H9 (cell line): Measurements from ENCODE around the gene PRSS16. TPM values are rescaled to one million over a fixed set of nuclear protein-coding genes. Genes with fewer than 3 reads are reported as not detected.
A peak's percentile ranks its signal among the peaks of the same experiment; 100 is the strongest.
"Not testable (repeated sequence)": the region's sequence is repeated elsewhere in the genome, so short reads cannot be mapped to it uniquely, and the experiment has no call there.

Experiments
- DNase-seq: peaks from one replicate; pipeline ENCODE4 v3.0.0-alpha.2; 2017
- H2AFZ ChIP-seq: one replicate; pipeline ENCODE4 v1.6.1; 2013; ENCODE audit warnings: mild to moderate bottlenecking, low read length, control low read depth, moderate library complexity
- H2AK5ac ChIP-seq: 2 replicates; pipeline ENCODE4 v1.6.1; 2013; ENCODE audit warnings: low read length, control low read depth, mixed read lengths; ENCODE audit not compliant: insufficient read length
- H2BK120ac ChIP-seq: one replicate; pipeline ENCODE4 v1.6.1; 2013; ENCODE audit warnings: low read depth, mild to moderate bottlenecking, low read length, control low read depth, inconsistent platforms; ENCODE audit not compliant: poor library complexity, severe bottlenecking
- H2BK12ac ChIP-seq: 2 replicates; pipeline ENCODE4 v1.6.1; 2013; ENCODE audit warnings: low read length, control low read depth, mixed read lengths, low read depth; ENCODE audit not compliant: insufficient read length
- H2BK15ac ChIP-seq: 2 replicates; pipeline ENCODE4 v1.6.1; 2013; ENCODE audit warnings: low read depth, low read length, control low read depth
- H2BK20ac ChIP-seq: one replicate; pipeline ENCODE4 v1.6.1; 2013; ENCODE audit warnings: low read depth, mild to moderate bottlenecking, low read length, control low read depth, inconsistent platforms; ENCODE audit not compliant: poor library complexity, severe bottlenecking
- H2BK5ac ChIP-seq: 2 replicates; pipeline ENCODE4 v1.6.1; 2013; ENCODE audit warnings: low read length, control low read depth, mixed read lengths; ENCODE audit not compliant: insufficient read length
- H3K14ac ChIP-seq: 2 replicates; pipeline ENCODE4 v1.6.1; 2013; ENCODE audit warnings: low read length, control low read depth; ENCODE audit not compliant: insufficient read depth
- H3K18ac ChIP-seq: 2 replicates; pipeline ENCODE4 v1.6.1; 2013; ENCODE audit warnings: low read depth, mild to moderate bottlenecking, mixed read lengths, low read length, control low read depth; ENCODE audit not compliant: insufficient read length
- H3K23ac ChIP-seq: 2 replicates; pipeline ENCODE4 v1.6.1; 2013; ENCODE audit warnings: low read length, control low read depth, mixed read lengths, low read depth; ENCODE audit not compliant: insufficient read length
- H3K23me2 ChIP-seq: 2 replicates; pipeline ENCODE4 v1.6.1; 2013; ENCODE audit warnings: low read depth, mild to moderate bottlenecking, mixed read lengths, low read length, control low read depth; ENCODE audit not compliant: insufficient read length, poor library complexity, severe bottlenecking
- H3K27ac ChIP-seq: 2 replicates; pipeline ENCODE4 v1.5.1; 2013; ENCODE audit warnings: low read length, control low read depth, mixed read lengths, low read depth; ENCODE audit not compliant: insufficient read length
- H3K27me3 ChIP-seq: 2 replicates; pipeline ENCODE4 v1.6.1; 2013; ENCODE audit warnings: low read length, control low read depth, inconsistent platforms; ENCODE audit not compliant: insufficient read depth
- H3K4ac ChIP-seq: 2 replicates; pipeline ENCODE4 v1.6.1; 2013; ENCODE audit warnings: low read depth, mild to moderate bottlenecking, control low read depth, inconsistent platforms, low read length, moderate library complexity
- H3K4me1 ChIP-seq: 2 replicates; pipeline ENCODE4 v1.6.1; 2013; ENCODE audit warnings: low read length, control low read depth, inconsistent platforms; ENCODE audit not compliant: insufficient read depth
- H3K4me2 ChIP-seq: 2 replicates; pipeline ENCODE4 v1.6.1; 2013; ENCODE audit warnings: low read length, control low read depth, mixed read lengths; ENCODE audit not compliant: insufficient read length, insufficient read depth
- H3K56ac ChIP-seq: 2 replicates; pipeline ENCODE4 v1.6.1; 2013; ENCODE audit warnings: low read depth, mild to moderate bottlenecking, mixed read lengths, low read length, control low read depth; ENCODE audit not compliant: insufficient read length
- H3K79me1 ChIP-seq: 2 replicates; pipeline ENCODE4 v1.6.1; 2013; ENCODE audit warnings: low read depth, mild to moderate bottlenecking, moderate library complexity, low read length, control low read depth, inconsistent platforms; ENCODE audit not compliant: insufficient read depth, poor library complexity, severe bottlenecking
- H3K79me2 ChIP-seq: 2 replicates; pipeline ENCODE4 v1.6.1; 2013; ENCODE audit warnings: low read length, control low read depth, inconsistent platforms; ENCODE audit not compliant: insufficient read depth
- H3K9ac ChIP-seq: 2 replicates; pipeline ENCODE4 v1.6.1; 2013; ENCODE audit warnings: low read length, control low read depth, mixed read lengths; ENCODE audit not compliant: insufficient read length; ENCODE audit errors: extremely low read depth
- H3K9me3 ChIP-seq: one replicate; pipeline ENCODE4 v1.6.1; 2013; ENCODE audit warnings: low read depth, low read length, inconsistent platforms; ENCODE audit not compliant: control insufficient read depth
- H3T11ph ChIP-seq: one replicate; pipeline ENCODE4 v1.6.1; 2013; ENCODE audit warnings: mild to moderate bottlenecking, low read length, control low read depth, inconsistent platforms
- H4K20me1 ChIP-seq: one replicate; pipeline ENCODE4 v1.6.1; 2013; ENCODE audit not compliant: control insufficient read depth, insufficient read length, insufficient read depth
- H4K5ac ChIP-seq: 2 replicates; pipeline ENCODE4 v1.6.1; 2013; ENCODE audit warnings: low read depth, mild to moderate bottlenecking, mixed read lengths, low read length, control low read depth; ENCODE audit not compliant: insufficient read length
- H4K8ac ChIP-seq: replicated peaks from 2 replicates; pipeline ENCODE4 v1.6.1; 2013; ENCODE audit warnings: low read length, control low read depth, mixed read lengths, low read depth; ENCODE audit not compliant: insufficient read length
- H4K91ac ChIP-seq: 2 replicates; pipeline ENCODE4 v1.6.1; 2013; ENCODE audit warnings: low read depth, mild to moderate bottlenecking, moderate library complexity, mixed read lengths, low read length, control low read depth; ENCODE audit not compliant: insufficient read length
- H3K27ac Mint-ChIP-seq, 3 experiments: 2 replicates in 2 of 3; 3 replicates in 1 of 3; pipeline ENCODE4 v1.8.0; 2020 to 2021; ENCODE audit warnings: mixed read lengths in 3 of 3, mild to moderate bottlenecking in 1 of 3, moderate library complexity in 1 of 3
- H3K27me3 Mint-ChIP-seq: 2 replicates; pipeline ENCODE4 v1.8.0; 2021; ENCODE audit warnings: low read depth, mild to moderate bottlenecking, moderate library complexity, mixed read lengths
- H3K36me3 Mint-ChIP-seq, 3 experiments: 2 replicates in 2 of 3; 3 replicates in 1 of 3; pipeline ENCODE4 v1.8.0; 2020 to 2021; ENCODE audit warnings: low read depth in 3 of 3, mixed read lengths in 3 of 3; ENCODE audit not compliant: insufficient read depth in 1 of 3
- H3K4me1 Mint-ChIP-seq, 2 experiments: 2 replicates each; pipeline ENCODE4 v1.8.0; 2020; ENCODE audit warnings: mixed read lengths in 2 of 2
- H3K4me3 Mint-ChIP-seq, 2 experiments: 2 replicates in 1 of 2; 3 replicates in 1 of 2; pipeline ENCODE4 v1.8.0; 2020 to 2021; ENCODE audit warnings: mild to moderate bottlenecking in 2 of 2, mixed read lengths in 2 of 2, moderate library complexity in 1 of 2
- H3K9me3 Mint-ChIP-seq, 2 experiments: 2 replicates in 1 of 2; 3 replicates in 1 of 2; pipeline ENCODE4 v1.8.0; 2020; ENCODE audit warnings: mild to moderate bottlenecking in 2 of 2, mixed read lengths in 2 of 2, moderate library complexity in 1 of 2
- CTCF ChIP-seq: fragments of 200-600 bp; sonication (generic); conservative IDR thresholded peaks from 3 replicates; pipeline ENCODE4 v1.8.0; 2021; ENCODE audit warnings: antibody characterized with exemption, mild to moderate bottlenecking
- WGBS: extraction: QIAGEN DNeasy Blood & Tissue Kit; methylation state at CpG from one replicate; pipeline ENCODE4 v1.1.7; 2013; ENCODE audit warnings: missing lambda C conversion rate, low lambda C conversion rate, mixed read lengths; ENCODE audit not compliant: insufficient read length; ENCODE audit errors: extremely low coverage; 5-methylcytosine and 5-hydroxymethylcytosine counted together
- total RNA-seq: library from RNA; stranded (reverse); gene quantifications from 2 replicates; pipeline ENCODE4 v1.2.1, GENCODE V29; 2021

PRSS16 gene
- total RNA-seq, 1 experiment from 2014 or later: 14.8 TPM

- peak; percentile 39; the same call in 1 of the 3 replicates for TF ChIP-seq CTCF
- not testable (repeated sequence) for H2AFZ ChIP-seq, H3K27me3 ChIP-seq, H3K36me3 Mint-ChIP-seq, H4K5ac ChIP-seq, H4K8ac ChIP-seq, H3K4me2 ChIP-seq, H2AK5ac ChIP-seq, H2BK20ac ChIP-seq, H2BK12ac ChIP-seq, H3K27ac Mint-ChIP-seq, H3K79me2 ChIP-seq, H2BK120ac ChIP-seq, DNase-seq, H3K4me1 ChIP-seq, H2BK15ac ChIP-seq, H3K27ac ChIP-seq, H3K23ac ChIP-seq, H4K20me1 ChIP-seq, H3K4me1 Mint-ChIP-seq, H3K14ac ChIP-seq, H3K23me2 ChIP-seq, H3K56ac ChIP-seq, H3K9ac ChIP-seq, H3K9me3 Mint-ChIP-seq, H3K4ac ChIP-seq, H4K91ac ChIP-seq, H2BK5ac ChIP-seq, H3K79me1 ChIP-seq, H3K27me3 Mint-ChIP-seq, H3T11ph ChIP-seq, H3K18ac ChIP-seq, H3K9me3 ChIP-seq
- no CpG with 5 or more reads among the region's 15 CpGs for WGBS
- H3K4me3 Mint-ChIP-seq: peak overlapping the region; percentile 94
Measured at GRCh38 chr6:27213091-27213517, 34.4 kb upstream of the PRSS16 start.
